Measurements from ENCODE around the gene SASH3.

GRCh38 chrX:129823115-129823514 is 43.4 kb downstream of the SASH3 start:
- TF ChIP-seq CTCF (IDR thresholded peaks at IDR 0.05) (peak; percentile 68), EZH2 (IDR thresholded peaks at IDR 0.05; ENCODE audit: borderline replicate concordance, insufficient read depth, low read depth, low read length, poor library complexity, severe bottlenecking) (no peak)
